ENCODE results near the gene BAIAP2L2. TPM values are rescaled to one million over a fixed set of nuclear protein-coding genes. Genes with fewer than 3 reads are reported as not detected.

BAIAP2L2 gene
- total and polyA plus RNA-seq, 10 of the 15 experiments (the other 5 are each of a cell fraction or from before 2014, with no cell fraction given): 0.08 to 0.38 (median 0.14) TPM; not detected in 6

DNA sequence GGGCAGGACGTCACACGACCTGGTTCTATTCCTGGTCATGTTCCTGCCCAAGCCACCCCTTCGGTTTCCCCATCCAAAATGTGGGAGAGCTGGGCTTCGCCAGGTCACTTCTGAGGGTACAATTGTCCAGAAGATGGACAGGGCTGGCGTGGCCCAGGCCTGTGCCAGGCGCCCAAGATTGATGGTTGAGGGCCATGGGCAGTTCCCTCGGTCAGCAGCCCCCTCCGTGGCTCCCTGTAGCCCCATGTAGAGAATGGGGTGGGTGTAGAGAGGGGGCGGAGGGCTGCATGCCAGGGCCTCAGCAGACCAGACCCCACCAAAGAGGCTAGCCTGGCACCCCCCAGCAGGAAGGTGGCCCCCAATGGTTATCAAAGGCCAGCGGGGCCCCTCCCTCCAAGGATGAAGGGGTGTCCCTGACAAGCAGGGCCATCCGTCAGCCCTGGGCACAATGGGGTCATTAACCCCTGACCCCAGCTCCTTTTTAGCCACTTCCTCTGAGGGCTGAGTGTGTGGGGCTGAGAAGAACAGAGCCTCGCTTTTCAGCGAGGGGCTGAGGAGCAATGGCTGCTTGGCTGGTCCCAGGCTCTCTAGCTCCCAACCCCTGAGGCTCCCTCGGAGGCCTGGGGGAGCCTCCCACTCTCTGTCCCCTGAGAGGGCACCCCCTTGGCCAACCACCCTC is 64.3 kb downstream of the BAIAP2L2 start:
- intact Hi-C loops (cut with micrococcal nuclease; ENCODE audit: unreplicated experiment) (no loop called here), in situ Hi-C loops (cut with MboI) (no loop called here)
- no peak for FAIRE-seq
- WGBS (ENCODE audit: insufficient coverage, insufficient replicate concordance, low lambda C conversion rate, missing lambda C conversion rate): 28% methylated on average over 14 of the region's 14 CpGs
- ChIA-PET RAD21 (ENCODE audit: unreplicated experiment) (no interaction called here), POLR2A (no interaction called here), CTCF (no interaction called here), SMC1A (ENCODE audit: uncharacterized antibody, unreplicated experiment) (interaction anchor here (0.6 kb wide), 1 partner anchor 9 kb away, joined by 3 read pairs; no protein-coding TSS in a partner anchor)
- no peaks in the 10 kb centered on the region for H3K9me3 ChIP-seq (replicated peaks; ENCODE audit: control insufficient read depth, insufficient read depth, low read length)
- DNase-seq (ENCODE audit: low read depth, low spot score): no peak
- no peaks in the 10 kb centered on the region for H3K4me1 ChIP-seq (ENCODE audit: control insufficient read depth, insufficient read depth, low read length)
- H3K27me3 ChIP-seq (replicated peaks in 1 of 2; ENCODE audit: control insufficient read depth in 2 of 2, insufficient read depth in 2 of 2, low read length in 1 of 2): no peaks in the 10 kb centered on the region; a peak in 2 of 4 replicates
- no peak overlapping the region for H3K4me2 ChIP-seq (ENCODE audit: control insufficient read depth, insufficient read depth)
- no peak overlapping the region for H2AFZ ChIP-seq (ENCODE audit: control insufficient read depth, low read depth, low read length)
- H3K4me3 ChIP-seq: no peak overlapping the region
- H3K36me3 ChIP-seq (ENCODE audit: control insufficient read depth in 2 of 2, insufficient read depth in 2 of 2, low read length in 1 of 2): no peaks in the 10 kb centered on the region
- no peaks in the 10 kb centered on the region for H3K79me2 ChIP-seq (ENCODE audit: control insufficient read depth, insufficient read depth, low read length)
- no peak overlapping the region for H3K9ac ChIP-seq (ENCODE audit: control insufficient read depth, insufficient read depth, low read length)
- ATAC-seq: no peak
- H3K27ac ChIP-seq (ENCODE audit: control insufficient read depth, insufficient read depth): no peak overlapping the region
- H4K20me1 ChIP-seq (ENCODE audit: control insufficient read depth, insufficient read depth): no peaks in the 10 kb centered on the region
- TF ChIP-seq KDM1A (IDR thresholded peaks at IDR 0.05; ENCODE audit: borderline replicate concordance): no peak
- no TSS peak for BruUV-seq (replicated peaks)

DNA sequence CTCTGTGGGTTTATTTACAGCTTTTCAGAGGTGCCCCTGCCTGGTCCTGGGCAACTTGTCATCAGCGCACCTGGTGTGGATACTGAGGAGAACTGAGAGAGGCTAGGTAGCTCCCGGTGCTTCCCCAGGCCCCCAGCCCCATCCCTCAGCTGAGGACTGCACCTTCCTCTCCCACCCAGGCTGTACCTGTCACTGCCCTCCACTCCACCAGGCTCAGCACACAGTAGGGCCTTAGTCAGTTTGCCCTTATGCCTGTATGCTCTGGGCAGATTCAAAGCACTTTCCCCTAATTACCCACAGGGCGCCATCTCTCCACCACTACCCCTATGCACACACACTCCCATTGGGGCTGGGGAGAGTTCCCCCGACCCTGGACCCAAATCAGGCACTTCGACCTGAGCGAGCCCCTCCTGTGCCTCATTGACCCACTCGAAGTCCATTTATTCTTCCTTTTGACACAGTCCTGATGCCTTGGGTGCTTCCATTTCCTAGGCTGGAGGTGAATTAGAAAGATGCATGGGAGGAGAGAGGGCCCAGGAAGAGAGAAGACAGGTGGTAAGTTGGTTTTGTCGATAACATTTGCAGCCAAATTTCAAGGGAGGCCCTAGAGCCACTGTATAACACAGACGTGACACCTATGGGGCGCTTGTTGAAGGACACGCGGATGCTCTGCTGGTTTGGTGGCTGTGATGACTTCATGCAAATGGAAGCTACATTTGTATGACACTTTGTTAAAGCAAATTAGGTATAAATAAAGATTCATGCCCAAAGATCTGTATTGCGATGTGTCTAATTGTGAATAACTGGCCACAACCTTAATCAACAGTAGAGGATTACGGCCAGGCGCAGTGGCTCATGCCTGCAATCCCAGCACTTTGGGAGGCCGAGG is 67.1 kb downstream of the BAIAP2L2 start:
- no peak for FAIRE-seq
- WGBS (ENCODE audit: insufficient coverage, insufficient replicate concordance, low lambda C conversion rate, missing lambda C conversion rate): 58% methylated on average over 16 of the region's 16 CpGs
- H3K9ac ChIP-seq (ENCODE audit: control insufficient read depth, insufficient read depth, low read length): no peak overlapping the region

More for the DNA sequence above, 67.1 kb downstream of the BAIAP2L2 start:
- BruUV-seq (replicated peaks): no TSS peak
- Histone ChIP-seq H2AFZ (ENCODE audit: control insufficient read depth, low read depth, low read length) (no peak overlapping the region), H3K79me2 (ENCODE audit: control insufficient read depth, insufficient read depth, low read length) (no peaks in the 10 kb centered on the region), H4K20me1 (ENCODE audit: control insufficient read depth, insufficient read depth) (no peaks in the 10 kb centered on the region), H3K9me3 (replicated peaks; ENCODE audit: control insufficient read depth, insufficient read depth, low read length) (no peaks in the 10 kb centered on the region), H3K27me3 (replicated peaks in 1 of 2; ENCODE audit: control insufficient read depth in 2 of 2, insufficient read depth in 2 of 2, low read length in 1 of 2) (no peaks in the 10 kb centered on the region), H3K4me3 (no peak overlapping the region), H3K36me3 (ENCODE audit: control insufficient read depth in 2 of 2, insufficient read depth in 2 of 2, low read length in 1 of 2) (no peaks in the 10 kb centered on the region), H3K4me2 (ENCODE audit: control insufficient read depth, insufficient read depth) (no peak overlapping the region), H3K27ac (ENCODE audit: control insufficient read depth, insufficient read depth) (no peak overlapping the region), H3K4me1 (ENCODE audit: control insufficient read depth, insufficient read depth, low read length) (no peaks in the 10 kb centered on the region)
- in situ Hi-C loops (cut with MboI) (no loop called here), intact Hi-C loops (cut with micrococcal nuclease; ENCODE audit: unreplicated experiment) (no loop called here)
- ChIA-PET SMC1A (ENCODE audit: uncharacterized antibody, unreplicated experiment) (interaction anchor here (0.9 kb wide), 1 partner anchor 9 kb away, joined by 3 read pairs; no protein-coding TSS in a partner anchor), RAD21 (ENCODE audit: unreplicated experiment) (no interaction called here), POLR2A (no interaction called here), CTCF (interaction anchor here (2.4 kb wide), 1 partner anchor 9 kb away, joined by 13 read pairs; no protein-coding TSS in a partner anchor)
- TF ChIP-seq, protein P1, sequence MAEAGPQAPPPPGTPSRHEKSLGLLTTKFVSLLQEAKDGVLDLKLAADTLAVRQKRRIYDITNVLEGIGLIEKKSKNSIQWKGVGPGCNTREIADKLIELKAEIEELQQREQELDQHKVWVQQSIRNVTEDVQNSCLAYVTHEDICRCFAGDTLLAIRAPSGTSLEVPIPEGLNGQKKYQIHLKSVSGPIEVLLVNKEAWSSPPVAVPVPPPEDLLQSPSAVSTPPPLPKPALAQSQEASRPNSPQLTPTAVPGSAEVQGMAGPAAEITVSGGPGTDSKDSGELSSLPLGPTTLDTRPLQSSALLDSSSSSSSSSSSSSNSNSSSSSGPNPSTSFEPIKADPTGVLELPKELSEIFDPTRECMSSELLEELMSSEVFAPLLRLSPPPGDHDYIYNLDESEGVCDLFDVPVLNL (IDR thresholded peaks at IDR 0.05; ENCODE audit: low read depth, low read length): no peak
- TF ChIP-seq CHD4 (IDR thresholded peaks at IDR 0.05) (no peak), RBBP5 (conservative IDR thresholded peaks at IDR 0.05) (no peak), CBX3 (IDR thresholded peaks at IDR 0.05; ENCODE audit: borderline replicate concordance, low read depth) (no peak), ZNF384 (IDR thresholded peaks at IDR 0.05; ENCODE audit: borderline replicate concordance, low read depth, low read length) (no peak), NR2C2 (IDR thresholded peaks at IDR 0.05; ENCODE audit: borderline replicate concordance, control insufficient read depth, insufficient read length, low read depth) (no peak), NFIC (IDR thresholded peaks at IDR 0.05; ENCODE audit: low read depth, low read length) (no peak), SMAD5 (IDR thresholded peaks at IDR 0.05; ENCODE audit: low read depth) (no peak)
- TF ChIP-seq, protein P2, sequence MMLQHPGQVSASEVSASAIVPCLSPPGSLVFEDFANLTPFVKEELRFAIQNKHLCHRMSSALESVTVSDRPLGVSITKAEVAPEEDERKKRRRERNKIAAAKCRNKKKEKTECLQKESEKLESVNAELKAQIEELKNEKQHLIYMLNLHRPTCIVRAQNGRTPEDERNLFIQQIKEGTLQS (IDR thresholded peaks at IDR 0.05; ENCODE audit: borderline replicate concordance, extremely low read depth, low read depth, low read length): no peak
- ATAC-seq (no peak), DNase-seq (ENCODE audit: low read depth, low spot score) (no peak)

Measured in GM12878 (cell line).